ENCODE data around the gene DEAF1.

Gene DEAF1

DNA sequence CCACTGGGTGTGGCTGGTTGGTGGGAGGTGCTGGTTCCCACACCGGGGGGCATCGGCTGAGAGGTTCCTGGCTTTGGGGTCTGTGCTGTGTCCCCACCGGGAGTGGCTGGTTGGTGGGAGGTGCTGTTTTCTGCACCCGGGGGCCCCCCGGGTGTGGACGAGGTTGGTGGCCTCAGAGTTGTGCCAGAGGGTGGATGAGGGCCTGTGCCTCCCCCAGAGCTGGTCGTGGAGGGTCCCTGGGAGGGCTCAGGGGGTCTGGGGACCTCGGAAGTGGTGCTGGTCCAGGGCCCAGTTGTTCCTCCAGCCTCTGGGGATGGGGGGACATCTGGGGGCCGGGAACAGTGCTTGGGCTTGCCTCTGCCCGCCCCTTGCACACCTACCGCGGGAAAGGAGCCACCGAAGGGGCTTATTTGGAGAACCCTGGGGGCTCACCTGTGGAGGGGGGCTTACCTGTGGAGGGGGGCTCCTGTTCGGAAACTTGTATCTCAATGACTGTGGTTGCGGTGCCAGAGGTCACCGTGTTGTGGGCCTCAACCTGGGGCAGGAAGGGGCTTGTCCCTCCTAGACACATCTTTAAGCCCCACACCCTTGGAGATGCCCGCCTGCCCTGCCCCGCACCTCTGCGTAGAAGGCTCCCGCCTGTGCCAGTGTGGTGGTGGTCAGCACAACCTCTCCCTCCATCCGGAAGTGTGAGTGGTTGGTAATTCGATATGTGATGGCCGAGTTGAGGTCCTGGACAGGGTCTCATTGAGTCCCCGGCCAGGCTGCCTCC lies 76.0 kb downstream of the DEAF1 start:
- no peaks in the 10 kb centered on the region for H3K27me3 ChIP-seq (ENCODE audit: control insufficient read depth, insufficient read depth, low read length)
- no peak for TF ChIP-seq CTCF (IDR thresholded peaks at IDR 0.05)
- no peaks in the 10 kb centered on the region for H3K9me3 ChIP-seq (ENCODE audit: control insufficient read depth, low read length)
- H3K27ac ChIP-seq: no peak overlapping the region
- H3K4me3 ChIP-seq (ENCODE audit: low read depth, low read length): no peak overlapping the region
- H3K79me2 ChIP-seq: no peaks in the 10 kb centered on the region
- no peak overlapping the region for H2AFZ ChIP-seq
- H3K36me3 ChIP-seq (ENCODE audit: control insufficient read depth, insufficient read depth, low read length): no peaks in the 10 kb centered on the region
- no peaks in the 10 kb centered on the region for H3K4me1 ChIP-seq
- H3K4me2 ChIP-seq (ENCODE audit: low read length): no peak overlapping the region
- no peak overlapping the region for H3K9ac ChIP-seq

DNA sequence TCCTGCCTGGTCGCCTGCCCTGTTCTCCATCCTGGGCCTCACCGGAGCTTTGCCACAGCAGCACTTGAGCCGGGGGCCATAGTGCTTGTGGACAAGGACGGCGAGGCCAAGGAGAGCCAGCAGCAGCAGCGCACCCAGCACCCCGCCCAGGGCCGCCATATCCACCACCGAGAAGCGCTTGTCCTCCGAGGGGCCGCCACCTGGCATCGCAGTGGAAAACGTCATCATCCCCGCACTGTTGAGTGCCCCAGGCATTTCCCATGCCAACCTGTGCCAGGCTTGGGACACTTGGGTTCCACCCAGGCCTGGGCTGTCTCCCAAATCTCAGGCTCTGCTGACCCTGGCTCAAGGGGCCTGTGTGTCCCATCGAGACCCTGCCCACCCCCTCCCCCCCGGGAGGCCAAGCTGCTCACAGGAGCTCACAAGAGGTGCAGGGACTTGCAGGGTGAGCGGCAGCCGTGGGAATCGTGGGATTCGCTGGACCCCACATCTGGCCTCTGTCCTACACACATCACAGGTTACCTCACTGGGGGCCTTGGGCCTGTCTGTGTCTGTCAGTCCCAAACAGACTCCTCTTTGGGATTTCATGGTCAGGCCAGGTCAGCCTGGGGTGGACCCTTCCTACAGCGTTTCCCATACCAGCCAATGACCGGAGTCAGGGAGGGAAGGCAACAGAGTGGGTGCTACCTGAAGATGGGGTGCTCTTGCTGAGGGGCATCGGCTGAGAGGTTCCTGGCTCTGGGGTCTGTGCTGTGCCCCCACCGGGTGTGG lies 76.9 kb downstream of the DEAF1 start:
- H3K9ac ChIP-seq: no peak overlapping the region
- no peak overlapping the region for H3K4me2 ChIP-seq (ENCODE audit: low read length)
- no peak overlapping the region for H2AFZ ChIP-seq
- no peaks in the 10 kb centered on the region for H3K9me3 ChIP-seq (ENCODE audit: control insufficient read depth, low read length)
- H3K27ac ChIP-seq: no peak overlapping the region
- no peak overlapping the region for H3K4me3 ChIP-seq (ENCODE audit: low read depth, low read length)
- H3K27me3 ChIP-seq (ENCODE audit: control insufficient read depth, insufficient read depth, low read length): no peaks in the 10 kb centered on the region
- H3K36me3 ChIP-seq (ENCODE audit: control insufficient read depth, insufficient read depth, low read length): no peaks in the 10 kb centered on the region
- H3K79me2 ChIP-seq: no peaks in the 10 kb centered on the region
- TF ChIP-seq CTCF (IDR thresholded peaks at IDR 0.05): no peak
- H3K4me1 ChIP-seq: no peaks in the 10 kb centered on the region

DNA sequence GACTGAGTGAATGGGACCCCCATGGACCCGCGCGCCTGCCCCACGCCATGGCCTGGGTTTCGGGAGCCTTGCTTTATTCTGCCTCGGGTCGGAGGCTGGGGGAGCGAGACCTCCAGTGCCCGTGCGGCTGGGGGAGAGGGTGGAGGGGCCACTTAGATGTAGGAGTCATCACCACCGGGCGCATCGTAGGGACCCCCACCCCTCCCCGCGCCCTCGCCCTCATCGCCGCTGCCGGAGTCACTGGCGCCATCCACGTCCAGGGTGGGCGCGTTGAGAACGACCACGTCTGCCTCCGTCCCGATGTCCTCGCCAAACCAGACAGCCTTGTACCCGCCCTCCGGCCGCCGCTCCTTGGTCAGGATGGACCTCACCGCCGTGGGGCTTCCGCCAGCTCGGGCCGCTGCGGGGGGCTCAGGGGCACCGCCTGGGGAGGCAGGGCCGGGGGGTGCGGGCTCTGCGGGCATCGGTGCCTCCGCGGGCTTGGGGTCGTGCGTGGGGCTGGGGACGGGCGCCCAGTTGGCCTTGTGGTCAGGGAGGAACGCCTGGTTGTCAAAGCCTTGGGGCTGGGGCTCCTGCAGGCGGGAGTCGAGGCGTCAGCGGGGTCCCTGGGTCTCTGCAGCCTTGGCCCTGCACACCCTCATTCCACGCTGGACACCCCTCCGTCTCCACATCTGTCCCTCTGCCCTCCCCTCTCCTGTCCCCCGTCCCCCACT lies 77.7 kb downstream of the DEAF1 start:
- H3K4me3 ChIP-seq (ENCODE audit: low read depth, low read length): no peak overlapping the region
- no peak overlapping the region for H3K9ac ChIP-seq
- H3K27me3 ChIP-seq (ENCODE audit: control insufficient read depth, insufficient read depth, low read length): no peaks in the 10 kb centered on the region
- no peaks in the 10 kb centered on the region for H3K79me2 ChIP-seq
- no peaks in the 10 kb centered on the region for H3K9me3 ChIP-seq (ENCODE audit: control insufficient read depth, low read length)
- no peaks in the 10 kb centered on the region for H3K4me1 ChIP-seq
- no peak overlapping the region for H2AFZ ChIP-seq
- H3K36me3 ChIP-seq (ENCODE audit: control insufficient read depth, insufficient read depth, low read length): no peaks in the 10 kb centered on the region
- H3K27ac ChIP-seq: no peak overlapping the region
- H3K4me2 ChIP-seq (ENCODE audit: low read length): no peak overlapping the region
- no peak for TF ChIP-seq CTCF (IDR thresholded peaks at IDR 0.05)

DNA sequence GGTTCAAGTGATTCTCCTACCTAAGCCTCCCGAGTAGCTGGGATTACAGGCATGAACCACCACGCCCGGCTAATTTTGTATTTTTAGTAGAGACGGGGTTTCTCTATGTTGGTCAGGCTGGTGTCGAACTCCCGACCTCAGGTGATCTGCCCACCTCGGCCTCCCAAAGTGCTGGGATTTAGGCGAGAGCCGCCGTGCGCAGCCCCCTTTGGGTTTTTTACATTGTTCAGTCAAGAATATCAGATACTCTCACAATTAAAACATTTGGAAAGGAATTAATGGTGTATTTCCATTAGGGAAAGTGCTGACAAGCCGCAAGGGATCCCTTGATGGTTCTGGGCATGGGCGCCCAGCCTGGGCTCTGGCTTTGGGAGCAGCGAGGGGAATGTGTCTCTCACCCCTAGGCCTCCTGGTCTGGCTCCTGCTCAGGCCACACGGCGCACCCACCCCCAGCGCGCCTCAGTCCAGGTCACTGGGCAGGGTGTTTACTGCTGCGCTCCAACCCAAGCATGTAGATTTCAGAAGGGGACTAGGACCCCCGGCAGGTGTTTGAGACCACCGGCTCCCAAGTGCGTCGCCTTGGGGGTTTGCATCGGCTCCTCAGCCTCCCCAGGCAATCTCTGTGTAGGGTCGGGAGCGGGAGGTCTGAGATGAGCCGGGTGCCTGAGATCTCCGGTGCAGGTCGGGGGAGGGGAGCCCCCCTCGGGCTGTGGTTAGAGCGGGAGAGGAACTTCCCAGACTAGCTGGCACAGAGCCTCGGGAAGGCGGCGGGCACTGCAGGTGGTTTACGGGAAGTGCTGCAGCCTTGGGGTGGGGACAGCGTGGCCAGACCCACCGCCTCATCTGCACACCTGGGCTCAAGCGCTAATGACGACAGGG lies 78.5 kb downstream of the DEAF1 start:
- Histone ChIP-seq H3K4me2 (ENCODE audit: low read length) (peak overlapping the region; percentile 93), H3K4me1 (no peaks in the 10 kb centered on the region), H3K79me2 (no peaks in the 10 kb centered on the region), H2AFZ (no peak overlapping the region), H3K27ac (peak overlapping the region; percentile 29), H3K4me3 (ENCODE audit: low read depth, low read length) (peak overlapping the region; percentile 78), H3K9me3 (ENCODE audit: control insufficient read depth, low read length) (no peaks in the 10 kb centered on the region), H3K36me3 (ENCODE audit: control insufficient read depth, insufficient read depth, low read length) (no peaks in the 10 kb centered on the region), H3K9ac (no peak overlapping the region), H3K27me3 (ENCODE audit: control insufficient read depth, insufficient read depth, low read length) (no peaks in the 10 kb centered on the region)
- no peak for TF ChIP-seq CTCF (IDR thresholded peaks at IDR 0.05)

All from parathyroid adenoma (tissue), 2 donors.